ENCODE data around the gene POLA1. TPM values are rescaled to one million over a fixed set of nuclear protein-coding genes. Genes with fewer than 3 reads are reported as not detected.

The POLA1 gene
- total RNA-seq, 2 donors from 2014 or later: 6.7 to 7.2 TPM

DNA sequence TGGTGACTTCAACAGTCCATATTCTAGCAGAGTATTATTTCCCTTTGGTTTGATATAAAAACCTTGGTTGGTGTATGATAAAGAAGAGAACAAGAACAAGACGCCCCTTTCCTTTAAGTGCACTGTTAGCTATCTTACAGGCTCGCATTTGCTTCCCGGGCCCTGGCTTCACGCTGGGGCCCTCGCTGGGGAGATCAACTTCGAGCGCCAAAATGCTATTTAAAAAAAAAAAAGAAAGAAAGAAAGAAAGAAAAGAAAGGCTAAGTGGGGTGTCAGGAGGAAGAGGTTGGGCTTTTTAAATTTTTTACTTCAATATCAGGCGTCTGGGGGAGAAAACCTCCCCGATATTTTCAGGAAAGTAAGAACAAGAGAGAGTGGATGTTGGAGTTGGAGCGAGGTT, 310.3 kb downstream of the POLA1 start:
- Histone ChIP-seq H3K4me1 (peaks cover 0 to 21% of the 10 kb centered on the region in 2 donors), H3K36me3 (no peaks in the 10 kb centered on the region), H3K9me3 (no peaks in the 10 kb centered on the region), H3K4me3 (no peak overlapping the region), H3K27me3 (peaks cover 34 to 47% of the 10 kb centered on the region in 2 donors), H3K27ac (no peak overlapping the region)
- no peak for DNase-seq (ENCODE audit: low spot score)
- TF ChIP-seq, protein P1, sequence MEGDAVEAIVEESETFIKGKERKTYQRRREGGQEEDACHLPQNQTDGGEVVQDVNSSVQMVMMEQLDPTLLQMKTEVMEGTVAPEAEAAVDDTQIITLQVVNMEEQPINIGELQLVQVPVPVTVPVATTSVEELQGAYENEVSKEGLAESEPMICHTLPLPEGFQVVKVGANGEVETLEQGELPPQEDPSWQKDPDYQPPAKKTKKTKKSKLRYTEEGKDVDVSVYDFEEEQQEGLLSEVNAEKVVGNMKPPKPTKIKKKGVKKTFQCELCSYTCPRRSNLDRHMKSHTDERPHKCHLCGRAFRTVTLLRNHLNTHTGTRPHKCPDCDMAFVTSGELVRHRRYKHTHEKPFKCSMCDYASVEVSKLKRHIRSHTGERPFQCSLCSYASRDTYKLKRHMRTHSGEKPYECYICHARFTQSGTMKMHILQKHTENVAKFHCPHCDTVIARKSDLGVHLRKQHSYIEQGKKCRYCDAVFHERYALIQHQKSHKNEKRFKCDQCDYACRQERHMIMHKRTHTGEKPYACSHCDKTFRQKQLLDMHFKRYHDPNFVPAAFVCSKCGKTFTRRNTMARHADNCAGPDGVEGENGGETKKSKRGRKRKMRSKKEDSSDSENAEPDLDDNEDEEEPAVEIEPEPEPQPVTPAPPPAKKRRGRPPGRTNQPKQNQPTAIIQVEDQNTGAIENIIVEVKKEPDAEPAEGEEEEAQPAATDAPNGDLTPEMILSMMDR (IDR thresholded peaks at IDR 0.05): no peak

- Histone ChIP-seq H3K4me1 (peaks cover 0 to 21% of the 10 kb centered on the region in 2 donors), H3K9me3 (no peaks in the 10 kb centered on the region), H3K36me3 (no peaks in the 10 kb centered on the region), H3K27me3 (peaks cover 34 to 50% of the 10 kb centered on the region in 2 donors), H3K4me3 (peak overlapping the region in 1 of 2 donors; percentile 24), H3K27ac (no peak overlapping the region)
- TF ChIP-seq, protein P1 (IDR thresholded peaks at IDR 0.05): no peak
- DNase-seq (ENCODE audit: low spot score): no peak
These were observed 310.8 kb downstream of the POLA1 start for GRCh38 chrX:25004485-25005032.

GRCh38 chrX:25005034-25005381, 311.3 kb downstream of the POLA1 start:
- peak overlapping the region in 1 of 2 donors; percentile 24 for H3K4me3 ChIP-seq
- no peak overlapping the region for H3K27ac ChIP-seq
- H3K9me3 ChIP-seq: no peaks in the 10 kb centered on the region
- DNase-seq (ENCODE audit: low spot score): no peak
- H3K4me1 ChIP-seq: peaks cover 0 to 21% of the 10 kb centered on the region in 2 donors
- no peaks in the 10 kb centered on the region for H3K36me3 ChIP-seq
- TF ChIP-seq, protein P1 (IDR thresholded peaks at IDR 0.05): no peak
- H3K27me3 ChIP-seq: peaks cover 34 to 50% of the 10 kb centered on the region in 2 donors

DNA sequence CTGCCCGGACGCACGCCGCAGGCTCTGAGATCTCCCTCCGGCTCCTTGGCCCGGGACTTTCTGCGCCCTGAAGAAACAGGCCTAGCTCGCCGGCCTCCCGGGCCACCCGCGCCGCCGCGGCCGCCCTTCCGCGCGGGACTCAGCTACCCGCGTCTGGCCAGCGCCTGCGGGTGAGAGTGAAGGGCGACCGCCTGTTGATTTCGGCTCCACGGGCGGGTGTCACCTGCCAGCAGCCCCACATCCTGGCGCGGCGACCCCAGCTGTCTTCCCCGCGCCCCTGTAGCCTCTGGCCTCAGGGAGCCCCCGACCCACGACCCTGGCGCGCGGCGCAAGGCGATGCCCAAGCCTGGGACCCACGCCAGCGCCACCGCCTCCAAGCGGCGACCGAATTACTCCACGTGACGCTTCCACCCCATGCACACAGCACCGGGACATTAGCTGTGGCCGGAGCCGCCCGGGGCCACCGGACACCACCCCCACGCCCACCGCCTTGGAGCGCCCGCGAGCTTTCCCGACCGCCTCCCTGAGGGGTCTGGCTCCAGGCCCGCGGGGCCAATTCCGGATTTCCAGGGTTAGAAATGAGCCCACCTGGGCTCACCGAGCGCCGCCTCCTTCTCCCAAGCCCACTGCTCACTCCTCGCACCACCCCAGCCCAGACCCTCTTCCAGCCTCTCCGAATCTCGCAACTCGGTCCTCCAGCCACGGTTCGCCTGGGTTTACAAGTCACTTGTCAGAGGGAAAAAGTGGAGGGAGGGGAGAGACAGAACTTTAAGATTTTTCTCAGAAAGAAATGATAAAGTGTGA, 311.9 kb downstream of the POLA1 start:
- Histone ChIP-seq H3K27me3 (peaks cover 34 to 50% of the 10 kb centered on the region in 2 donors), H3K4me1 (peaks cover 0 to 21% of the 10 kb centered on the region in 2 donors), H3K36me3 (no peaks in the 10 kb centered on the region), H3K9me3 (no peaks in the 10 kb centered on the region), H3K27ac (no peak overlapping the region), H3K4me3 (peak overlapping the region in 1 of 2 donors; percentile 24)
- DNase-seq (ENCODE audit: low spot score): no peak
- TF ChIP-seq, protein P1 (IDR thresholded peaks at IDR 0.05): no peak

DNA sequence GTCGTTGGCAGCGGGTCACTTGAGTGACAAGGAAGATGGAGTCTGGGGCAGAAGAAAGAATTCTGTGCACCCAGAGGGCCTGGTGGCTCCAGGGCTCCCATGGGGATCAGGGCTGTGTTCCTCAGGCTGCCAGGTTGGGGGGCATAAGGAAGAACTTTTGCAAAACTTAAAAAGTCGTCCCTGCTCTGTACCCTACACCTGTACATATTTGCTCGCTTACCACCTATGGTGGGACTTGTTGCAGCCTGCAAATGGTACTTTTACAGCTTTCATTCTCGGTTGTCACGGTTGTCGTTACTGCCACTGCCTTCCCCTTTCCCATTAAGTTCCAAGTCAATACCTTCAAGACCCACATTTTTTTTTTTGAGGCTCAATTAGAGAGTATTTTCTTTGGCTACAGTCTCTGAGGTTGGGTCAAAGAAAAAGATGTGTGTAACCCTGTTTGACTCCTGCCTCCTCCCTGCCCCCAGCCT, 312.9 kb downstream of the POLA1 start:
- Histone ChIP-seq H3K9me3 (no peaks in the 10 kb centered on the region), H3K27me3 (peaks cover 34 to 46% of the 10 kb centered on the region in 2 donors), H3K36me3 (no peaks in the 10 kb centered on the region), H3K4me3 (no peak overlapping the region), H3K27ac (no peak overlapping the region), H3K4me1 (peaks cover 0 to 21% of the 10 kb centered on the region in 2 donors)
- no peak for DNase-seq (ENCODE audit: low spot score)
- TF ChIP-seq, protein P1 (IDR thresholded peaks at IDR 0.05): no peak
